SHP77 (cell line): ENCODE results near the gene PPP4R4.

Experiments used
- DNase-seq, 2 experiments: peaks; one replicate each; lab custom pipeline; 2025; lab: John Stamatoyannopoulos, UW

Gene PPP4R4

GRCh38 chr14:94306047-94306978 is 132.2 kb downstream of the PPP4R4 start:
- no peak for DNase-seq

- no peak for DNase-seq
Observed at GRCh38 chr14:94307410-94307992, 133.4 kb downstream of the PPP4R4 start.

- no peak for DNase-seq
Observed at GRCh38 chr14:94309721-94310120, 135.6 kb downstream of the PPP4R4 start.

- DNase-seq: no peak
Observed at GRCh38 chr14:94310248-94310647, 136.1 kb downstream of the PPP4R4 start.

- no peak for DNase-seq
Observed at GRCh38 chr14:94312481-94313246, 138.5 kb downstream of the PPP4R4 start.

- DNase-seq: no peak
Observed at GRCh38 chr14:94313991-94314655, 140.0 kb downstream of the PPP4R4 start.

- no peak for DNase-seq
Observed at GRCh38 chr14:94314890-94315289, 140.8 kb downstream of the PPP4R4 start.

GRCh38 chr14:94316692-94317091 is 142.6 kb downstream of the PPP4R4 start:
- DNase-seq: no peak

GRCh38 chr14:94317259-94317658 is 143.1 kb downstream of the PPP4R4 start:
- DNase-seq: no peak

- peak in 1 of 2 experiments; percentile 15 for DNase-seq
Observed at GRCh38 chr14:94320243-94320642, 146.1 kb downstream of the PPP4R4 start.

- DNase-seq: no peak
Observed at GRCh38 chr14:94321421-94322271, 147.5 kb downstream of the PPP4R4 start.

- no peak for DNase-seq
Observed at GRCh38 chr14:94322648-94323570, 148.8 kb downstream of the PPP4R4 start, which contains the start of gene SERPINA6. Gene SERPINA6 (minus strand): TSS chr14:94323336. CDS start chr14:94314648, 8,688 bp downstream.

GRCh38 chr14:94328196-94328595 is 154.1 kb downstream of the PPP4R4 start:
- no peak for DNase-seq
